ENCODE measurements around the gene ANXA3. TPM values are rescaled to one million over a fixed set of nuclear protein-coding genes. Genes with fewer than 3 reads are reported as not detected.

Gene ANXA3
- polyA plus RNA-seq, 1 donor from 2014 or later: 0.27 TPM

DNA sequence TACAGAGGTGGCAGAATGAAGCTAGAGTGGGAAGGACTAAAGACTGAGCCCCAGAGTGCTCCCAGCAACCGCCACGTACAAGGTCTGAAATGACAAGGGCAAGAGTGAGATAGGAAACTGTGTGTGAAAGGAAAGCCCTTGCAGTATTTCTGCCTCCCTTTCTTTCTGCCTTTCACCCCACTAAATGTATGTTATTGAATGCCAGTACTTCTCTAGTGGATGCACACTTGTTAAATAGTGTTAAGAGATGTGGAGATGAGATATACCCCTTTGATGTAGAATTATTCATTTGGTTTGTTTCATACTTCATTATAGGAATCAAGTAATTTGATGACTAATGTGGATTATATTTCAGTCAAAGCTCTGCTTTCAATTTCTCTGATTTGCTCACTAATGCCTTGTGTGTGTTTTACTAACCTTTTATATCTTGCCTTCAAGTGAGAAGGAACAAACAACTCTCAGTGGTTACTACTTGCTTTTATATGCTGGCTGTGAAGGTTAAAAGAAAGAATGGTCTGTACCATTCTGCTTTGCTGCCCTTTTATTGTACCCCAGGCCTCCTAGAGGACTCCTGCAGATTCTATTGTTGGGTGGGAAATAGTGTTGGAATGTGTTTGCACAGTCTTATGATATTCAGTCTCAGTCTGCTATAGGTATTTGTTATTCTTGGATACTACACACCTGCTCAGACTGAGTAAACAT is 8.0 kb upstream of the ANXA3 start:
- H3K4me2 ChIP-seq (ENCODE audit: low read length): no peak overlapping the region
- no peak overlapping the region for H3K27ac ChIP-seq (ENCODE audit: low read length)
- no peaks in the 10 kb centered on the region for H3K9me2 ChIP-seq (ENCODE audit: insufficient read depth, low read length)
- no peak overlapping the region for H2AFZ ChIP-seq (ENCODE audit: low read depth, low read length)
- no peak overlapping the region for H3K4me3 ChIP-seq (ENCODE audit: low read length)
- H3K79me2 ChIP-seq (replicated peaks; ENCODE audit: insufficient read depth, low read length): no peaks in the 10 kb centered on the region
- no peaks in the 10 kb centered on the region for H4K20me1 ChIP-seq (ENCODE audit: insufficient read depth)
- no peaks in the 10 kb centered on the region for H3F3A ChIP-seq (ENCODE audit: insufficient read depth, low read length, poor library complexity, severe bottlenecking)
- no peaks in the 10 kb centered on the region for H3K27me3 ChIP-seq (ENCODE audit: insufficient read depth, low read depth, low read length)
- no peak overlapping the region for H3K9ac ChIP-seq (ENCODE audit: low read length)
- peaks cover 7% of the 10 kb centered on the region for H3K9me3 ChIP-seq (ENCODE audit: low read length)
- TF ChIP-seq, protein P1, sequence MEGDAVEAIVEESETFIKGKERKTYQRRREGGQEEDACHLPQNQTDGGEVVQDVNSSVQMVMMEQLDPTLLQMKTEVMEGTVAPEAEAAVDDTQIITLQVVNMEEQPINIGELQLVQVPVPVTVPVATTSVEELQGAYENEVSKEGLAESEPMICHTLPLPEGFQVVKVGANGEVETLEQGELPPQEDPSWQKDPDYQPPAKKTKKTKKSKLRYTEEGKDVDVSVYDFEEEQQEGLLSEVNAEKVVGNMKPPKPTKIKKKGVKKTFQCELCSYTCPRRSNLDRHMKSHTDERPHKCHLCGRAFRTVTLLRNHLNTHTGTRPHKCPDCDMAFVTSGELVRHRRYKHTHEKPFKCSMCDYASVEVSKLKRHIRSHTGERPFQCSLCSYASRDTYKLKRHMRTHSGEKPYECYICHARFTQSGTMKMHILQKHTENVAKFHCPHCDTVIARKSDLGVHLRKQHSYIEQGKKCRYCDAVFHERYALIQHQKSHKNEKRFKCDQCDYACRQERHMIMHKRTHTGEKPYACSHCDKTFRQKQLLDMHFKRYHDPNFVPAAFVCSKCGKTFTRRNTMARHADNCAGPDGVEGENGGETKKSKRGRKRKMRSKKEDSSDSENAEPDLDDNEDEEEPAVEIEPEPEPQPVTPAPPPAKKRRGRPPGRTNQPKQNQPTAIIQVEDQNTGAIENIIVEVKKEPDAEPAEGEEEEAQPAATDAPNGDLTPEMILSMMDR (IDR thresholded peaks at IDR 0.05; ENCODE audit: poor library complexity, severe bottlenecking): no peak
- TF ChIP-seq TAF1 (IDR thresholded peaks at IDR 0.05; ENCODE audit: low read depth): no peak
- no peak for TF ChIP-seq SMC3 (conservative IDR thresholded peaks at IDR 0.05; ENCODE audit: poor library complexity)
- TF ChIP-seq EZH2 (IDR thresholded peaks at IDR 0.05; ENCODE audit: borderline replicate concordance, insufficient read depth, low read length, poor library complexity, severe bottlenecking): no peak
- TF ChIP-seq MXI1 (conservative IDR thresholded peaks at IDR 0.05; ENCODE audit: poor library complexity, severe bottlenecking): no peak
- TF ChIP-seq, protein P2, sequence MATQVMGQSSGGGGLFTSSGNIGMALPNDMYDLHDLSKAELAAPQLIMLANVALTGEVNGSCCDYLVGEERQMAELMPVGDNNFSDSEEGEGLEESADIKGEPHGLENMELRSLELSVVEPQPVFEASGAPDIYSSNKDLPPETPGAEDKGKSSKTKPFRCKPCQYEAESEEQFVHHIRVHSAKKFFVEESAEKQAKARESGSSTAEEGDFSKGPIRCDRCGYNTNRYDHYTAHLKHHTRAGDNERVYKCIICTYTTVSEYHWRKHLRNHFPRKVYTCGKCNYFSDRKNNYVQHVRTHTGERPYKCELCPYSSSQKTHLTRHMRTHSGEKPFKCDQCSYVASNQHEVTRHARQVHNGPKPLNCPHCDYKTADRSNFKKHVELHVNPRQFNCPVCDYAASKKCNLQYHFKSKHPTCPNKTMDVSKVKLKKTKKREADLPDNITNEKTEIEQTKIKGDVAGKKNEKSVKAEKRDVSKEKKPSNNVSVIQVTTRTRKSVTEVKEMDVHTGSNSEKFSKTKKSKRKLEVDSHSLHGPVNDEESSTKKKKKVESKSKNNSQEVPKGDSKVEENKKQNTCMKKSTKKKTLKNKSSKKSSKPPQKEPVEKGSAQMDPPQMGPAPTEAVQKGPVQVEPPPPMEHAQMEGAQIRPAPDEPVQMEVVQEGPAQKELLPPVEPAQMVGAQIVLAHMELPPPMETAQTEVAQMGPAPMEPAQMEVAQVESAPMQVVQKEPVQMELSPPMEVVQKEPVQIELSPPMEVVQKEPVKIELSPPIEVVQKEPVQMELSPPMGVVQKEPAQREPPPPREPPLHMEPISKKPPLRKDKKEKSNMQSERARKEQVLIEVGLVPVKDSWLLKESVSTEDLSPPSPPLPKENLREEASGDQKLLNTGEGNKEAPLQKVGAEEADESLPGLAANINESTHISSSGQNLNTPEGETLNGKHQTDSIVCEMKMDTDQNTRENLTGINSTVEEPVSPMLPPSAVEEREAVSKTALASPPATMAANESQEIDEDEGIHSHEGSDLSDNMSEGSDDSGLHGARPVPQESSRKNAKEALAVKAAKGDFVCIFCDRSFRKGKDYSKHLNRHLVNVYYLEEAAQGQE (IDR thresholded peaks at IDR 0.05; ENCODE audit: borderline replicate concordance): no peak
- no peak for TF ChIP-seq EP300 (conservative IDR thresholded peaks at IDR 0.05; ENCODE audit: poor library complexity, severe bottlenecking)
- no peak for TF ChIP-seq POLR2AphosphoS5 (IDR thresholded peaks at IDR 0.05)
- TF ChIP-seq RAD21 (conservative IDR thresholded peaks at IDR 0.05): no peak
- H3K36me3 ChIP-seq (ENCODE audit: insufficient read depth, low read length): no peaks in the 10 kb centered on the region

DNA sequence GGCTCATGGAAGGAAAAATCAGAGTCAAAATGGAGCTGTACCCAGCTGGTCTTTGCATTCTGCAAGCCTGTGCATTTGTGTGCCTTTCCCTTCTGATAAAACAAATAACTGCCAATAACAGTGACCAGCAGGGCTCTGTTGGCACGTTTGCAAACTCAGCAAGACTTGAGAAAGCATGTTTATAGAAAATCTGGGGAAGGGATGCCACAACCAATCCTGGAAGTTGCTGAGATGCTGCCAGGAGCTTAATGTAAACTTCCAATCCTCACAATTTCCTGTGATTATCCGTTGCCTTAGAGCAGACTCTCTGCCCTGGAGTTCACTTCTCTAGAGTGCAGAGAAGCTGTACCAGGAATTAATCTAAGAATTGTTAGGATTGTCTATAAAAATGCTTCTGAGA is 6.9 kb upstream of the ANXA3 start:
- H3K9ac ChIP-seq (ENCODE audit: low read length): no peak overlapping the region
- H3K4me3 ChIP-seq (ENCODE audit: low read length): no peak overlapping the region
- TF ChIP-seq SMC3 (conservative IDR thresholded peaks at IDR 0.05; ENCODE audit: poor library complexity): no peak
- TF ChIP-seq EZH2 (IDR thresholded peaks at IDR 0.05; ENCODE audit: borderline replicate concordance, insufficient read depth, low read length, poor library complexity, severe bottlenecking): no peak
- no peak for TF ChIP-seq POLR2AphosphoS5 (IDR thresholded peaks at IDR 0.05)
- TF ChIP-seq, protein P2 (IDR thresholded peaks at IDR 0.05; ENCODE audit: borderline replicate concordance): no peak
- TF ChIP-seq EP300 (conservative IDR thresholded peaks at IDR 0.05; ENCODE audit: poor library complexity, severe bottlenecking): no peak
- no peak for TF ChIP-seq MXI1 (conservative IDR thresholded peaks at IDR 0.05; ENCODE audit: poor library complexity, severe bottlenecking)
- TF ChIP-seq, protein P1 (IDR thresholded peaks at IDR 0.05; ENCODE audit: poor library complexity, severe bottlenecking): no peak
- no peak for TF ChIP-seq RAD21 (conservative IDR thresholded peaks at IDR 0.05)
- no peak for TF ChIP-seq TAF1 (IDR thresholded peaks at IDR 0.05; ENCODE audit: low read depth)
- peaks cover 7% of the 10 kb centered on the region for H3K9me3 ChIP-seq (ENCODE audit: low read length)
- H3K36me3 ChIP-seq (ENCODE audit: insufficient read depth, low read length): no peaks in the 10 kb centered on the region
- H3K9me2 ChIP-seq (ENCODE audit: insufficient read depth, low read length): no peaks in the 10 kb centered on the region
- peaks cover 3% of the 10 kb centered on the region for H3K27me3 ChIP-seq (ENCODE audit: insufficient read depth, low read depth, low read length)
- no peaks in the 10 kb centered on the region for H4K20me1 ChIP-seq (ENCODE audit: insufficient read depth)
- H3K27ac ChIP-seq (ENCODE audit: low read length): no peak overlapping the region
- H3F3A ChIP-seq (ENCODE audit: insufficient read depth, low read length, poor library complexity, severe bottlenecking): no peaks in the 10 kb centered on the region
- H3K79me2 ChIP-seq (replicated peaks; ENCODE audit: insufficient read depth, low read length): no peaks in the 10 kb centered on the region
- no peak overlapping the region for H3K4me2 ChIP-seq (ENCODE audit: low read length)
- H2AFZ ChIP-seq (ENCODE audit: low read depth, low read length): no peak overlapping the region

Data from neural cell (in vitro differentiated cells).